Peyer's patch (tissue), 4 donors: Measurements from ENCODE around the gene TM4SF5.

Experiments
- CTCF ChIP-seq, 6 experiments: fragments of 450-650 bp in 4 of 6; fragments of 200-600 bp in 2 of 6; sonication (generic) in 1 of 6; IDR thresholded peaks; one replicate each; pipeline ENCODE4 v1.5.1; 2017 to 2019; ENCODE audit warnings: antibody characterized with exemption in 6 of 6, mild to moderate bottlenecking in 3 of 6, moderate library complexity in 1 of 6
- POLR2A ChIP-seq, 2 donors: fragments of 450-650 bp; IDR thresholded peaks; one replicate each; pipeline ENCODE4 v1.5.1; 2017; ENCODE audit warnings: antibody characterized with exemption in 2 of 2, mild to moderate bottlenecking in 2 of 2, moderate library complexity in 2 of 2

- TF ChIP-seq CTCF (IDR thresholded peaks at IDR 0.05): no peak
- TF ChIP-seq POLR2A (IDR thresholded peaks at IDR 0.05): no peak
Observed at GRCh38 chr17:4786516-4786915, 14.8 kb downstream of the TM4SF5 start.
